Measurements from ENCODE around the gene CASP9. TPM values are rescaled to one million over a fixed set of nuclear protein-coding genes. Genes with fewer than 3 reads are reported as not detected.

Gene CASP9
- total and polyA plus RNA-seq, 2 experiments from 2014 or later, result 7.7 to 25.0 TPM

DNA sequence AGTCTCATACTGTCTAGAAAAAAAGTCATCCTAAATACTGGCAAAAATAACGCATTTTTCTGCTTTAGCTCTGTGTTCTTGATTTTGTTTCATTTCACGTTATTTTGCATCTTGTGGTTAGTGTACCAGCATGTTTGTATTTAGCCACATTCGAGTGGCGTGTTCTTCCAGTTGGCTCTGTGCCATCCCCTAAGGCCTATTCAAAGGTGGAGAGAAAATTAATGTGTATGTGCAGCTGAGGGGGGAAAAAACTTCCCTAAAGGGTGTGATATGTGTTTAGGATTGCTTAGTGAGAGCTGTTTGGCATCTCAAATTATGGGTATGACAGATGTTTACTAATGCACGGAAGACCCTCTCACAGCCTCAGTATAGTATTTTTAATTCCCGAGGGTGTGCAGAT is 14.8 kb upstream of the CASP9 start:
- Mint-ChIP-seq H3K36me3 (ENCODE audit: low read depth) (peaks cover 36% of the 10 kb centered on the region), H3K4me1 (no peaks in the 10 kb centered on the region), H3K27ac (no peak overlapping the region), H3K9me3 (no peaks in the 10 kb centered on the region), H3K27me3 (ENCODE audit: insufficient read depth, low read depth, poor library complexity) (peaks cover 2% of the 10 kb centered on the region), H3K4me3 (no peak overlapping the region)
- Histone ChIP-seq H2AFZ (no peak overlapping the region), H3K4me2 (no peak overlapping the region), H3K27me3 (ENCODE audit: insufficient read depth) (no peaks in the 10 kb centered on the region), H3K36me3 (ENCODE audit: insufficient read depth) (peaks cover 23% of the 10 kb centered on the region), H4K20me1 (replicated peaks; ENCODE audit: insufficient read depth) (no peaks in the 10 kb centered on the region; the same call in 1 of the 2 replicates), H3F3A (replicated peaks; ENCODE audit: low read depth) (no peaks in the 10 kb centered on the region), H3K79me2 (replicated peaks; ENCODE audit: insufficient read depth) (no peaks in the 10 kb centered on the region), H3K9me2 (ENCODE audit: insufficient read depth) (no peaks in the 10 kb centered on the region), H3K4me1 (ENCODE audit: insufficient read depth) (no peaks in the 10 kb centered on the region), H3K27ac (ENCODE audit: low read depth) (no peak overlapping the region), H3K4me3 (no peak overlapping the region)
- TF ChIP-seq, protein P1, sequence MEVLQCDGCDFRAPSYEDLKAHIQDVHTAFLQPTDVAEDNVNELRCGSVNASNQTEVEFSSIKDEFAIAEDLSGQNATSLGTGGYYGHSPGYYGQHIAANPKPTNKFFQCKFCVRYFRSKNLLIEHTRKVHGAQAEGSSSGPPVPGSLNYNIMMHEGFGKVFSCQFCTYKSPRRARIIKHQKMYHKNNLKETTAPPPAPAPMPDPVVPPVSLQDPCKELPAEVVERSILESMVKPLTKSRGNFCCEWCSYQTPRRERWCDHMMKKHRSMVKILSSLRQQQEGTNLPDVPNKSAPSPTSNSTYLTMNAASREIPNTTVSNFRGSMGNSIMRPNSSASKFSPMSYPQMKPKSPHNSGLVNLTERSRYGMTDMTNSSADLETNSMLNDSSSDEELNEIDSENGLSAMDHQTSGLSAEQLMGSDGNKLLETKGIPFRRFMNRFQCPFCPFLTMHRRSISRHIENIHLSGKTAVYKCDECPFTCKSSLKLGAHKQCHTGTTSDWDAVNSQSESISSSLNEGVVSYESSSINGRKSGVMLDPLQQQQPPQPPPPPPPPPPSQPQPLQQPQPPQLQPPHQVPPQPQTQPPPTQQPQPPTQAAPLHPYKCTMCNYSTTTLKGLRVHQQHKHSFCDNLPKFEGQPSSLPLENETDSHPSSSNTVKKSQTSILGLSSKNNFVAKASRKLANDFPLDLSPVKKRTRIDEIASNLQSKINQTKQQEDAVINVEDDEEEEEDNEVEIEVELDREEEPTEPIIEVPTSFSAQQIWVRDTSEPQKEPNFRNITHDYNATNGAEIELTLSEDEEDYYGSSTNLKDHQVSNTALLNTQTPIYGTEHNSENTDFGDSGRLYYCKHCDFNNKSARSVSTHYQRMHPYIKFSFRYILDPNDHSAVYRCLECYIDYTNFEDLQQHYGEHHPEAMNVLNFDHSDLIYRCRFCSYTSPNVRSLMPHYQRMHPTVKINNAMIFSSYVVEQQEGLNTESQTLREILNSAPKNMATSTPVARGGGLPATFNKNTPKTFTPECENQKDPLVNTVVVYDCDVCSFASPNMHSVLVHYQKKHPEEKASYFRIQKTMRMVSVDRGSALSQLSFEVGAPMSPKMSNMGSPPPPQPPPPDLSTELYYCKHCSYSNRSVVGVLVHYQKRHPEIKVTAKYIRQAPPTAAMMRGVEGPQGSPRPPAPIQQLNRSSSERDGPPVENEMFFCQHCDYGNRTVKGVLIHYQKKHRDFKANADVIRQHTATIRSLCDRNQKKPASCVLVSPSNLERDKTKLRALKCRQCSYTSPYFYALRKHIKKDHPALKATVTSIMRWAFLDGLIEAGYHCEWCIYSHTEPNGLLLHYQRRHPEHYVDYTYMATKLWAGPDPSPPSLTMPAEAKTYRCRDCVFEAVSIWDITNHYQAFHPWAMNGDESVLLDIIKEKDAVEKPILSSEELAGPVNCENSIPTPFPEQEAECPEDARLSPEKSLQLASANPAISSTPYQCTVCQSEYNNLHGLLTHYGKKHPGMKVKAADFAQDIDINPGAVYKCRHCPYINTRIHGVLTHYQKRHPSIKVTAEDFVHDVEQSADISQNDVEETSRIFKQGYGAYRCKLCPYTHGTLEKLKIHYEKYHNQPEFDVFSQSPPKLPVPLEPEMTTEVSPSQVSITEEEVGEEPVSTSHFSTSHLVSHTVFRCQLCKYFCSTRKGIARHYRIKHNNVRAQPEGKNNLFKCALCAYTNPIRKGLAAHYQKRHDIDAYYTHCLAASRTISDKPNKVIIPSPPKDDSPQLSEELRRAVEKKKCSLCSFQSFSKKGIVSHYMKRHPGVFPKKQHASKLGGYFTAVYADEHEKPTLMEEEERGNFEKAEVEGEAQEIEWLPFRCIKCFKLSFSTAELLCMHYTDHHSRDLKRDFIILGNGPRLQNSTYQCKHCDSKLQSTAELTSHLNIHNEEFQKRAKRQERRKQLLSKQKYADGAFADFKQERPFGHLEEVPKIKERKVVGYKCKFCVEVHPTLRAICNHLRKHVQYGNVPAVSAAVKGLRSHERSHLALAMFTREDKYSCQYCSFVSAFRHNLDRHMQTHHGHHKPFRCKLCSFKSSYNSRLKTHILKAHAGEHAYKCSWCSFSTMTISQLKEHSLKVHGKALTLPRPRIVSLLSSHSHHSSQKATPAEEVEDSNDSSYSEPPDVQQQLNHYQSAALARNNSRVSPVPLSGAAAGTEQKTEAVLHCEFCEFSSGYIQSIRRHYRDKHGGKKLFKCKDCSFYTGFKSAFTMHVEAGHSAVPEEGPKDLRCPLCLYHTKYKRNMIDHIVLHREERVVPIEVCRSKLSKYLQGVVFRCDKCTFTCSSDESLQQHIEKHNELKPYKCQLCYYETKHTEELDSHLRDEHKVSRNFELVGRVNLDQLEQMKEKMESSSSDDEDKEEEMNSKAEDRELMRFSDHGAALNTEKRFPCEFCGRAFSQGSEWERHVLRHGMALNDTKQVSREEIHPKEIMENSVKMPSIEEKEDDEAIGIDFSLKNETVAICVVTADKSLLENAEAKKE (CRISPR knock-in tag; IDR thresholded peaks at IDR 0.05), result no peak
- TF ChIP-seq EZH2phosphoT487 (IDR thresholded peaks at IDR 0.05; ENCODE audit: unreplicated experiment), result no peak
- no peak for TF ChIP-seq CREB1 (CRISPR knock-in tag; IDR thresholded peaks at IDR 0.05; ENCODE audit: low read depth)
- TF ChIP-seq, protein P2, sequence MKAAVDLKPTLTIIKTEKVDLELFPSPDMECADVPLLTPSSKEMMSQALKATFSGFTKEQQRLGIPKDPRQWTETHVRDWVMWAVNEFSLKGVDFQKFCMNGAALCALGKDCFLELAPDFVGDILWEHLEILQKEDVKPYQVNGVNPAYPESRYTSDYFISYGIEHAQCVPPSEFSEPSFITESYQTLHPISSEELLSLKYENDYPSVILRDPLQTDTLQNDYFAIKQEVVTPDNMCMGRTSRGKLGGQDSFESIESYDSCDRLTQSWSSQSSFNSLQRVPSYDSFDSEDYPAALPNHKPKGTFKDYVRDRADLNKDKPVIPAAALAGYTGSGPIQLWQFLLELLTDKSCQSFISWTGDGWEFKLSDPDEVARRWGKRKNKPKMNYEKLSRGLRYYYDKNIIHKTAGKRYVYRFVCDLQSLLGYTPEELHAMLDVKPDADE (IDR thresholded peaks at IDR 0.05), result no peak
- TF ChIP-seq REST (IDR thresholded peaks at IDR 0.05; ENCODE audit: unreplicated experiment), result no peak
- no peak for TF ChIP-seq POLR2AphosphoS5 (IDR thresholded peaks at IDR 0.05; ENCODE audit: low read depth)
- ATAC-seq (no peak), DNase-seq (ENCODE audit: low spot score) (no peak)
